Sigmoid colon (tissue), 7 donors: Measurements from ENCODE around the gene KRTAP9-9. TPM values are rescaled to one million over a fixed set of nuclear protein-coding genes. Genes with fewer than 3 reads are reported as not detected.

Source experiments
- DNase-seq: peaks from one replicate; pipeline ENCODE4 v3.0.0-alpha.2; 2019
- H3K27ac ChIP-seq, 4 donors: fragments of 200-600 bp; sonication (generic); one replicate each; pipeline ENCODE4 v1.5.1; 2016 to 2019; ENCODE audit warnings: mild to moderate bottlenecking in 1 of 4
- H3K27me3 ChIP-seq, 3 donors: fragments of 200-600 bp; sonication (generic); one replicate each; pipeline ENCODE4 v1.5.1; 2019; ENCODE audit warnings: mild to moderate bottlenecking in 1 of 3
- H3K36me3 ChIP-seq, 4 donors: fragments of 200-600 bp; sonication (generic); one replicate each; pipeline ENCODE4 v1.5.1; 2016 to 2019
- H3K4me1 ChIP-seq, 4 donors: fragments of 200-600 bp; sonication (generic); one replicate each; pipeline ENCODE4 v1.5.1; 2017 to 2019
- H3K4me3 ChIP-seq, 4 donors: fragments of 200-600 bp; sonication (generic); one replicate each; pipeline ENCODE4 v1.5.1; 2017 to 2019; ENCODE audit warnings: mild to moderate bottlenecking in 2 of 4, moderate library complexity in 1 of 4
- H3K9me3 ChIP-seq, 4 donors: fragments of 200-600 bp in 3 of 4; sonication (generic) in 3 of 4; one replicate each; pipeline versions ENCODE4 v1.5.1 to v1.6.1; 2013 to 2019
- CTCF ChIP-seq, 4 experiments: fragments of 450-650 bp in 3 of 4; fragments of 200-600 bp in 1 of 4; IDR thresholded peaks; one replicate each; pipeline ENCODE4 v1.5.1; 2016 to 2019; ENCODE audit warnings: antibody characterized with exemption in 4 of 4, mild to moderate bottlenecking in 3 of 4, moderate library complexity in 2 of 4
- EP300 ChIP-seq, 4 donors: sonication (generic); formaldehyde crosslinking; IDR thresholded peaks; one replicate each; pipeline ENCODE4 v1.6.1; 2017; ENCODE audit warnings: antibody characterized with exemption in 4 of 4
- POLR2A ChIP-seq, 2 donors: fragments of 450-650 bp; IDR thresholded peaks; one replicate each; pipeline ENCODE4 v1.6.1; 2016; ENCODE audit warnings: antibody characterized with exemption in 2 of 2, mild to moderate bottlenecking in 2 of 2, moderate library complexity in 2 of 2
- POLR2AphosphoS5 ChIP-seq, 4 donors: sonication (generic); formaldehyde crosslinking; IDR thresholded peaks; one replicate each; pipeline ENCODE4 v1.6.1; 2017; ENCODE audit warnings: antibody characterized with exemption in 4 of 4
- WGBS, 2 donors: extraction: QIAGEN DNeasy Blood & Tissue Kit; methylation state at CpG; one replicate each; pipeline ENCODE4 v1.1.7; 2013; 5-methylcytosine and 5-hydroxymethylcytosine counted together
- intact Hi-C: fragments of 100-400 bp; cut with DNase I; formaldehyde crosslinking; loops from one replicate; pipeline ENCODE4 v1.15.1; 2023
- polyA plus RNA-seq, 3 donors: library from polyadenylated mRNA; stranded (reverse); fragments of 200-250 nt; gene quantifications; one replicate each; pipeline ENCODE4 v1.2.3, GENCODE V29; 2013
- total RNA-seq, 4 donors: library from RNA; depleted of rRNA; stranded (reverse); fragments of >200 nt; gene quantifications; one replicate each; pipeline ENCODE4 v1.1.0, GENCODE V29; 2016
- donor health status: healthy with polysubstance abuse.
- donor health status: Bipolar disorder and iron deficiency.
- donor health status: healthy.

Gene KRTAP9-9
- total and polyA plus RNA-seq, 7 donors, result not detected

GRCh38 chr17:41278176-41278955 lies 23.2 kb downstream of the KRTAP9-9 start:
- Histone ChIP-seq H3K27ac (no peak overlapping the region), H3K27me3 (peaks cover 0 to 6% (median 0%) of the 10 kb centered on the region in 3 donors), H3K4me1 (no peaks in the 10 kb centered on the region), H3K4me3 (no peak overlapping the region), H3K9me3 (no peaks in the 10 kb centered on the region), H3K36me3 (no peaks in the 10 kb centered on the region)
- intact Hi-C loops, result no loop called here
- 93 to 94% methylated on average over 3 of the region's 3 CpGs for WGBS, 2 donors
- TF ChIP-seq POLR2A (IDR thresholded peaks at IDR 0.05) (no peak), POLR2AphosphoS5 (IDR thresholded peaks at IDR 0.05) (no peak)
- DNase-seq, result no peak

- Histone ChIP-seq H3K27me3 (no peaks in the 10 kb centered on the region), H3K4me3 (no peak overlapping the region), H3K4me1 (peaks cover 0 to 7% (median 3%) of the 10 kb centered on the region in 4 donors), H3K9me3 (no peaks in the 10 kb centered on the region), H3K27ac (no peak overlapping the region), H3K36me3 (no peaks in the 10 kb centered on the region)
- no peak for TF ChIP-seq CTCF (IDR thresholded peaks at IDR 0.05)
- TF ChIP-seq POLR2A (IDR thresholded peaks at IDR 0.05), result no peak
- no peak for TF ChIP-seq EP300 (IDR thresholded peaks at IDR 0.05)
- no peak for TF ChIP-seq POLR2AphosphoS5 (IDR thresholded peaks at IDR 0.05)
- DNase-seq, result no peak
- 63 to 71% methylated on average over 3 of the region's 3 CpGs for WGBS, 2 donors
- intact Hi-C loops, result no loop called here
These were observed 28.9 kb downstream of the KRTAP9-9 start for GRCh38 chr17:41284043-41284442.

GRCh38 chr17:41284546-41284945 lies 29.4 kb downstream of the KRTAP9-9 start:
- peaks cover 0 to 7% (median 3%) of the 10 kb centered on the region in 4 donors for H3K4me1 ChIP-seq
- no peak overlapping the region for H3K27ac ChIP-seq
- H3K4me3 ChIP-seq, result no peak overlapping the region
- DNase-seq, result no peak
- WGBS, 2 donors, result 26 to 54% methylated on average over 2 of the region's 2 CpGs
- intact Hi-C loops, result no loop called here
- H3K27me3 ChIP-seq, result no peaks in the 10 kb centered on the region
- no peaks in the 10 kb centered on the region for H3K36me3 ChIP-seq
- TF ChIP-seq POLR2A (IDR thresholded peaks at IDR 0.05) (no peak), CTCF (IDR thresholded peaks at IDR 0.05) (no peak), EP300 (IDR thresholded peaks at IDR 0.05) (no peak), POLR2AphosphoS5 (IDR thresholded peaks at IDR 0.05) (no peak)
- no peaks in the 10 kb centered on the region for H3K9me3 ChIP-seq

- Histone ChIP-seq H3K36me3 (no peaks in the 10 kb centered on the region), H3K27ac (no peak overlapping the region), H3K4me3 (no peak overlapping the region), H3K9me3 (no peaks in the 10 kb centered on the region), H3K27me3 (no peaks in the 10 kb centered on the region), H3K4me1 (peaks cover 0 to 7% (median 3%) of the 10 kb centered on the region in 4 donors)
- 28 to 58% methylated on average over 3 of the region's 3 CpGs for WGBS, 2 donors
- TF ChIP-seq POLR2A (IDR thresholded peaks at IDR 0.05) (no peak), CTCF (IDR thresholded peaks at IDR 0.05) (no peak), EP300 (IDR thresholded peaks at IDR 0.05) (no peak), POLR2AphosphoS5 (IDR thresholded peaks at IDR 0.05) (no peak)
- no peak for DNase-seq
- intact Hi-C loops, result no loop called here
These were observed 31.9 kb downstream of the KRTAP9-9 start for GRCh38 chr17:41287050-41287449.

GRCh38 chr17:41294016-41294415 lies 38.8 kb downstream of the KRTAP9-9 start:
- Histone ChIP-seq H3K36me3 (no peaks in the 10 kb centered on the region), H3K4me1 (no peaks in the 10 kb centered on the region), H3K9me3 (no peaks in the 10 kb centered on the region), H3K27me3 (no peaks in the 10 kb centered on the region), H3K27ac (no peak overlapping the region), H3K4me3 (no peak overlapping the region)
- 87 to 92% methylated on average over 1 of the region's 1 CpG for WGBS, 2 donors
- no peak for DNase-seq
- intact Hi-C loops, result no loop called here
- TF ChIP-seq POLR2A (IDR thresholded peaks at IDR 0.05) (no peak), POLR2AphosphoS5 (IDR thresholded peaks at IDR 0.05) (no peak), CTCF (IDR thresholded peaks at IDR 0.05) (no peak), EP300 (IDR thresholded peaks at IDR 0.05) (no peak)
